Spleen (tissue), 7 donors: Measurements from ENCODE around the gene IL17D.

Experiments
- POLR2A ChIP-seq, 3 donors: fragments of 450-650 bp; IDR thresholded peaks; one replicate each; pipeline ENCODE4 v1.5.1; 2017; ENCODE audit warnings: antibody characterized with exemption in 3 of 3, mild to moderate bottlenecking in 1 of 3
- POLR2AphosphoS5 ChIP-seq, 3 donors: sonication (generic); formaldehyde crosslinking; IDR thresholded peaks; one replicate each; pipeline ENCODE4 v1.5.1; 2017; ENCODE audit warnings: antibody characterized with exemption in 3 of 3
- TF ChIP-seq, protein P1 (sequence below), 11 experiments: fragments of 200-600 bp in 7 of 11; fragments of 450-650 bp in 4 of 11; sonication (generic) in 4 of 11; IDR thresholded peaks in 8 of 11; conservative IDR thresholded peaks in 3 of 11; 1 replicate in 7 of 11; 2 replicates in 4 of 11; pipeline versions ENCODE4 v1.4.0 to v1.8.0; 2016 to 2021; ENCODE audit warnings: antibody characterized with exemption in 11 of 11, inconsistent platforms in 4 of 11, mild to moderate bottlenecking in 1 of 11
- donor health status: DM: no; HTN: no; CAD: no; lungs with moderate emphysema.
- donor health status: DM: no; HTN: no; CAD: no.
- donor health status: DM: no; HTN: no; CAD: no.

DNA sequence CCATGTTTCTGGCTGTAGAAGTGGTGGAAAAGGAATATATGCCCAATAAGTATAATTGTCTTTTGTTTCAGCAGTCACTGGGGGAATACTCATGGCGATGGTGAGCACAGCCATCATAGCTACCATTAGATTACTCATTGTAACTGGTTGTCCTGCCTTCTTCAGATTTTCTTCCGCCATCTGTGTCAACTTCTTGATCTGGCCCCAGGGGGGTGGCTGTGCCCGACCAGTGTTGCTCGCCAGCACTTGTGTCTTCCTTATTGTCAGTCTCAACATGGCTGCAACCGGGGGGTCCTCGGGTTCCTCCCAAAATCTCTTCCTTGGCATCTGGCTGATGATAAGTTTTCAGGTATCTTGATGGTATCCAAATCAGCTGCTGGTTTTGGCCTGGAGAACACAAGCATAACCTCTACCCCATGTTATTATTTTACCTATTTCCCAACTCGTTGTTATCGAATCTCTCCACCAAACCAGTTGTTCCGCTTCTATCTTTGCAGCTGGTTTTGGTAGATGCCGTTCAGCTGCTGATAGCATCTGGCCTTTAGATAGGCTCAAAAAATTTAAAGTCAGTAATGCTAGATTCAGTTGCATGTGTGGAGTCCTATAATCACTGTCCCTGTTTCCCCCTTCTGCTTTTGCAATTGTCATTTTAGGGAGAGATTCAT lies 23.0 kb upstream of the IL17D start:
- TF ChIP-seq POLR2A (IDR thresholded peaks at IDR 0.05) (no peak), POLR2AphosphoS5 (IDR thresholded peaks at IDR 0.05) (no peak)
- TF ChIP-seq, protein P1, sequence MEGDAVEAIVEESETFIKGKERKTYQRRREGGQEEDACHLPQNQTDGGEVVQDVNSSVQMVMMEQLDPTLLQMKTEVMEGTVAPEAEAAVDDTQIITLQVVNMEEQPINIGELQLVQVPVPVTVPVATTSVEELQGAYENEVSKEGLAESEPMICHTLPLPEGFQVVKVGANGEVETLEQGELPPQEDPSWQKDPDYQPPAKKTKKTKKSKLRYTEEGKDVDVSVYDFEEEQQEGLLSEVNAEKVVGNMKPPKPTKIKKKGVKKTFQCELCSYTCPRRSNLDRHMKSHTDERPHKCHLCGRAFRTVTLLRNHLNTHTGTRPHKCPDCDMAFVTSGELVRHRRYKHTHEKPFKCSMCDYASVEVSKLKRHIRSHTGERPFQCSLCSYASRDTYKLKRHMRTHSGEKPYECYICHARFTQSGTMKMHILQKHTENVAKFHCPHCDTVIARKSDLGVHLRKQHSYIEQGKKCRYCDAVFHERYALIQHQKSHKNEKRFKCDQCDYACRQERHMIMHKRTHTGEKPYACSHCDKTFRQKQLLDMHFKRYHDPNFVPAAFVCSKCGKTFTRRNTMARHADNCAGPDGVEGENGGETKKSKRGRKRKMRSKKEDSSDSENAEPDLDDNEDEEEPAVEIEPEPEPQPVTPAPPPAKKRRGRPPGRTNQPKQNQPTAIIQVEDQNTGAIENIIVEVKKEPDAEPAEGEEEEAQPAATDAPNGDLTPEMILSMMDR (IDR thresholded peaks at IDR 0.05 in 8 of 11, conservative IDR thresholded peaks at IDR 0.05 in 3 of 11), result no peak
